ENCODE results near the gene CRIM1.

GRCh38 chr2:36481709-36482108, 126.1 kb downstream of the CRIM1 start:
- TF ChIP-seq POLR2AphosphoS5 (IDR thresholded peaks at IDR 0.05) = no peak
- no peak for TF ChIP-seq POLR2A (IDR thresholded peaks at IDR 0.05)
